ENCODE results near the gene SUSD1.

DNA sequence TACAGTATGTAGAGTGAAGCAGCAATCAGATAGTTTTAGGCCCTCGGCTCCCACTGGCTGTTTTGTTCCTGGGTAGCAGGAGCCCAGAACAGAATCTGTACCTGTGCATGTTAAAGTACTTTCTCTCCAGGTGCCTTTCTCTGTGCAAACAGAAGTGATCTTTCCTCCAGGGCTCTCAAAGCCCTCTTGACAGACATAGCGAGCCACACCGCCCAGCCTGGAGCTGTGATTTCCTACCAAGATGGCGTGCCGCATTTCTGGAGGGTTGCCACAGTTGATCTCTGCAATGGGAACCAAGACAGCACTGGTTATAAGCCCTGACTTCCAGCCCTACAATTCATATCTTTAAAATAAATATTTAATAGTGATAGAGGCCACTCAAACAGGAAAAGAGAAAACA, 50.9 kb downstream of the SUSD1 start:
- TF ChIP-seq POLR2A (IDR thresholded peaks at IDR 0.05), result no peak
- no peak for TF ChIP-seq CTCF (IDR thresholded peaks at IDR 0.05)

Data from upper lobe of left lung (tissue), 4 donors.